ENCODE results near the gene GUCY2D.

- TF ChIP-seq EZH2 (IDR thresholded peaks at IDR 0.05) = no peak
- no peak for TF ChIP-seq POLR2AphosphoS5 (IDR thresholded peaks at IDR 0.05; ENCODE audit: borderline replicate concordance, low read depth, low read length)
- no peak for TF ChIP-seq FOXP2 (optimal IDR thresholded peaks at IDR 0.05; ENCODE audit: control extremely low read depth, extremely low read length, insufficient read depth)
These were observed 1.3 kb downstream of the GUCY2D start for GRCh38 chr17:8003594-8004181.

All from SK-N-MC (cell line).